Measurements from ENCODE around the gene PABPC1L. TPM values are rescaled to one million over a fixed set of nuclear protein-coding genes. Genes with fewer than 3 reads are reported as not detected.
A peak's percentile ranks its signal among the peaks of the same experiment; 100 is the strongest.

The PABPC1L gene
- total and polyA plus RNA-seq, 2 of the 13 experiments (the other 11 are each of a cell fraction or from before 2014, with no cell fraction given), result 30.8 to 252 TPM

DNA sequence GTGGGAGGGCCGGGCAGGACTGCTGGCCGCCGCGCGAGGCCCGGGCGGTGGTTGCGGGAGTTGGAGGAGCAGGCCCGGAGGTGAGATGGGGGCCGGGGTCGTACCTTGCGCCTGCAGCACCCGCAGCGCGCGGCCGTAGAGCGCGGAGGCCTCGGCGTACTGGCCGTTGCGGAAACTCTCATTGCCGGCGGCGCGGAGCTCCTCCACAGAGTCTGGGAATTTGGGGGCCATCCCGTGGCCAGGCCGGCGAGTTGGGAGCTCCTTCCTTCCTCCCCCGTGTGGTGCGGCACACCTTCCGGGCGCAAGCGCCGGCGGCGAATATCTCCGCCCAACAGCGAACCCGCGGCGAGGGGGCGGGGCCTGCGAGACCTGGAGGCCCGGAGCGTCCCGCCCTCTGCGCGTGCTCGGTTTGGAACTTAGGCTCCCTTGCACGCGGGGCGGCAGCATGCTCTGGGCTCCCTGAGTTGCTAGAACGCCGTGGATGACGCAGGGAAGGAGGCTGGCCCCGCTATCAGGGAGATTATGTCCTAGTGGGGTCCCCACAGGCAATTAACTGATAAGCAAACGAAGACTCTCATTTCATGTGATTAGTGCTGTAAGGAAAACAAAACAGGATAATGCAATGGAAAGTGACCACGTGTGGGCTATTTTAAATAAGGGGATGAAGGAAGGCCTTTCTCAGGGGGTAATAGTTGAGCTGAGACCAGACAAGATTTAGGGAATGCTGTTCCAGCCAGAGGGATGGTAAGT lies 50.4 kb downstream of the PABPC1L start, which contains the start of gene TOMM34 (continued):
- TF ChIP-seq, protein P1, sequence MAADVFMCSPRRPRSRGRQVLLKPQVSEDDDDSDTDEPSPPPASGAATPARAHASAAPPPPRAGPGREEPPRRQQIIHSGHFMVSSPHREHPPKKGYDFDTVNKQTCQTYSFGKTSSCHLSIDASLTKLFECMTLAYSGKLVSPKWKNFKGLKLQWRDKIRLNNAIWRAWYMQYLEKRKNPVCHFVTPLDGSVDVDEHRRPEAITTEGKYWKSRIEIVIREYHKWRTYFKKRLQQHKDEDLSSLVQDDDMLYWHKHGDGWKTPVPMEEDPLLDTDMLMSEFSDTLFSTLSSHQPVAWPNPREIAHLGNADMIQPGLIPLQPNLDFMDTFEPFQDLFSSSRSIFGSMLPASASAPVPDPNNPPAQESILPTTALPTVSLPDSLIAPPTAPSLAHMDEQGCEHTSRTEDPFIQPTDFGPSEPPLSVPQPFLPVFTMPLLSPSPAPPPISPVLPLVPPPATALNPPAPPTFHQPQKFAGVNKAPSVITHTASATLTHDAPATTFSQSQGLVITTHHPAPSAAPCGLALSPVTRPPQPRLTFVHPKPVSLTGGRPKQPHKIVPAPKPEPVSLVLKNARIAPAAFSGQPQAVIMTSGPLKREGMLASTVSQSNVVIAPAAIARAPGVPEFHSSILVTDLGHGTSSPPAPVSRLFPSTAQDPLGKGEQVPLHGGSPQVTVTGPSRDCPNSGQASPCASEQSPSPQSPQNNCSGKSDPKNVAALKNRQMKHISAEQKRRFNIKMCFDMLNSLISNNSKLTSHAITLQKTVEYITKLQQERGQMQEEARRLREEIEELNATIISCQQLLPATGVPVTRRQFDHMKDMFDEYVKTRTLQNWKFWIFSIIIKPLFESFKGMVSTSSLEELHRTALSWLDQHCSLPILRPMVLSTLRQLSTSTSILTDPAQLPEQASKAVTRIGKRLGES (CRISPR knock-in tag; IDR thresholded peaks at IDR 0.05; ENCODE audit: borderline replicate concordance), result 0 out of 2 replicates have a peak, but pooled peaks have one; percentile 28
- TF ChIP-seq BORCS8-MEF2B (CRISPR knock-in tag; IDR thresholded peaks at IDR 0.05) (peak; percentile 99), MXI1 (IDR thresholded peaks at IDR 0.05; ENCODE audit: borderline replicate concordance, low read depth, low read length) (peak; percentile 93; the same call in 1 of the 3 replicates), ZNF205 (CRISPR knock-in tag; IDR thresholded peaks at IDR 0.05) (peak; percentile 95), ZNF124 (CRISPR knock-in tag; IDR thresholded peaks at IDR 0.05) (peak; percentile 86; the same call in 1 of the 2 replicates), ZNF329 (CRISPR knock-in tag; IDR thresholded peaks at IDR 0.05; ENCODE audit: low read depth) (peak; percentile 87; the same call in 1 of the 2 replicates), ZFYVE20 (CRISPR knock-in tag; IDR thresholded peaks at IDR 0.05; ENCODE audit: borderline replicate concordance, low read depth) (peak; percentile 89; the same call in 1 of the 2 replicates), HOXD1 (CRISPR knock-in tag; IDR thresholded peaks at IDR 0.05) (peak; percentile 93), SRF (IDR thresholded peaks at IDR 0.05; ENCODE audit: low read depth, low read length) (no peak), RAD51 (IDR thresholded peaks at IDR 0.05; ENCODE audit: borderline replicate concordance) (no peak), SMAD9 (CRISPR knock-in tag; IDR thresholded peaks at IDR 0.05) (peak; percentile 92), PCBP2 (optimal IDR thresholded peaks at IDR 0.05; ENCODE audit: low read depth, low read length, poor library complexity, severe bottlenecking) (no peak), ZNF569 (CRISPR knock-in tag; IDR thresholded peaks at IDR 0.05; ENCODE audit: borderline replicate concordance) (no peak), MEF2D (CRISPR knock-in tag; IDR thresholded peaks at IDR 0.05) (peak; percentile 89), KDM1A (CRISPR knock-in tag; IDR thresholded peaks at IDR 0.05) (no peak), ZSCAN25 (CRISPR knock-in tag; IDR thresholded peaks at IDR 0.05) (peak; percentile 70), ZNF563 (CRISPR knock-in tag; IDR thresholded peaks at IDR 0.05) (peak; percentile 98), ONECUT2 (CRISPR knock-in tag; IDR thresholded peaks at IDR 0.05) (no peak), ATF7-NPFF (CRISPR knock-in tag; IDR thresholded peaks at IDR 0.05; ENCODE audit: low read depth) (peak; percentile 97), ZNF614 (CRISPR knock-in tag; IDR thresholded peaks at IDR 0.05; ENCODE audit: borderline replicate concordance) (peak; percentile 94)
- TF ChIP-seq, protein P2, sequence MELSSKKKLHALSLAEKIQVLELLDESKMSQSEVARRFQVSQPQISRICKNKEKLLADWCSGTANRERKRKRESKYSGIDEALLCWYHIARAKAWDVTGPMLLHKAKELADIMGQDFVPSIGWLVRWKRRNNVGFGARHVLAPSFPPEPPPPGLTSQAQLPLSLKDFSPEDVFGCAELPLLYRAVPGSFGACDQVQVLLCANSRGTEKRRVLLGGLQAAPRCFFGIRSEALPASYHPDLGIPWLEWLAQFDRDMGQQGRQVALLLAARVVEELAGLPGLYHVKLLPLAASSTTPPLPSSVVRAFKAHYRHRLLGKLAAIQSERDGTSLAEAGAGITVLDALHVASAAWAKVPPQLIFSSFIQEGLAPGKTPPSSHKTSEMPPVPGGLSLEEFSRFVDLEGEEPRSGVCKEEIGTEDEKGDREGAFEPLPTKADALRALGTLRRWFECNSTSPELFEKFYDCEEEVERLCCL (CRISPR knock-in tag; IDR thresholded peaks at IDR 0.05; ENCODE audit: borderline replicate concordance), result peak; percentile 97
- TF ChIP-seq, protein P3, sequence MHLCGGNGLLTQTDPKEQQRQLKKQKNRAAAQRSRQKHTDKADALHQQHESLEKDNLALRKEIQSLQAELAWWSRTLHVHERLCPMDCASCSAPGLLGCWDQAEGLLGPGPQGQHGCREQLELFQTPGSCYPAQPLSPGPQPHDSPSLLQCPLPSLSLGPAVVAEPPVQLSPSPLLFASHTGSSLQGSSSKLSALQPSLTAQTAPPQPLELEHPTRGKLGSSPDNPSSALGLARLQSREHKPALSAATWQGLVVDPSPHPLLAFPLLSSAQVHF (CRISPR knock-in tag; IDR thresholded peaks at IDR 0.05), result peak; percentile 95
- TF ChIP-seq, protein P4, sequence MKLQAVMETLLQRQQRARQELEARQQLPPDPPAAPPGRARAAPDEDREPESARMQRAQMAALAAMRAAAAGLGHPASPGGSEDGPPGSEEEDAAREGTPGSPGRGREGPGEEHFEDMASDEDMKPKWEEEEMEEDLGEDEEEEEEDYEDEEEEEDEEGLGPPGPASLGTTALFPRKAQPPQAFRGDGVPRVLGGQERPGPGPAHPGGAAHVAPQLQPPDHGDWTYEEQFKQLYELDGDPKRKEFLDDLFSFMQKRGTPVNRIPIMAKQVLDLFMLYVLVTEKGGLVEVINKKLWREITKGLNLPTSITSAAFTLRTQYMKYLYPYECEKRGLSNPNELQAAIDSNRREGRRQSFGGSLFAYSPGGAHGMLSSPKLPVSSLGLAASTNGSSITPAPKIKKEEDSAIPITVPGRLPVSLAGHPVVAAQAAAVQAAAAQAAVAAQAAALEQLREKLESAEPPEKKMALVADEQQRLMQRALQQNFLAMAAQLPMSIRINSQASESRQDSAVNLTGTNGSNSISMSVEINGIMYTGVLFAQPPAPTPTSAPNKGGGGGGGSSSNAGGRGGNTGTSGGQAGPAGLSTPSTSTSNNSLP (IDR thresholded peaks at IDR 0.05; ENCODE audit: low read depth, low read length), result no peak

All from HepG2 (cell line).